ENCODE results near the gene IMPG2.

IMPG2 gene

GRCh38 chr3:101273156-101273555 is 47.2 kb downstream of the IMPG2 start:
- no peak for DNase-seq

GRCh38 chr3:101271728-101272127 is 48.6 kb downstream of the IMPG2 start:
- no peak for DNase-seq

- DNase-seq = no peak
Measured at GRCh38 chr3:101270149-101270548, 50.2 kb downstream of the IMPG2 start.

DNA sequence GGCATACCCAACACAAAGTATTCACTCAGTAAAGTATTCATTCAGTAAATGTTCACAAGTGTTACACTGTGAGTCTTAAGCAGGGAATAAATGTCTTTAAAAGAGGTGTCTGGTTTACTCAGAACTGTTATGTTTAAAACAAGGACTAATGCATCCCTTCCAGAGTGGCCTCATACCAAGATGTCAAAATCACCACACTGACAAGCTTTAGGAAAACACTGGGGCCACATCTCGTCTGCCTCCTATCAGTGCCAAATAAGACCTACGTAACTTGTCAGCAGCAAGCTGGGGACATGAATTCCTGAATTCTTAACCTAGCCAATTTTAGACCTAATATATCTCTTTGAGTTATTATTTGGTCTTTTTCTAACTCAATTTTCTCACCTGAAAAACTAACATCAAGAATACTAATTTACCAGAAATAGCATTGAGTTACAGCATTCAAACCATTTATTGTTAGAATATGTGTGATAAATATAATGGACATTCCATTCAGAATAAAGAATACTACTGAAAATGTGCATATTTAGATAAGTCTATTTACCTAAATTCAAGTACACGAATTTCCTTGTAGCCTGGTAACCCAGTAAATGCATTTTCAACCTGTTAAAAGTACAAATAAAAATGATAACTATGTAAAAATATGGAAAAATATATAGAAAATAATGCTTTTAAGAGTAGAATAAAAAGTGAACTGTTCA is 51.3 kb downstream of the IMPG2 start:
- DNase-seq = no peak

DNA sequence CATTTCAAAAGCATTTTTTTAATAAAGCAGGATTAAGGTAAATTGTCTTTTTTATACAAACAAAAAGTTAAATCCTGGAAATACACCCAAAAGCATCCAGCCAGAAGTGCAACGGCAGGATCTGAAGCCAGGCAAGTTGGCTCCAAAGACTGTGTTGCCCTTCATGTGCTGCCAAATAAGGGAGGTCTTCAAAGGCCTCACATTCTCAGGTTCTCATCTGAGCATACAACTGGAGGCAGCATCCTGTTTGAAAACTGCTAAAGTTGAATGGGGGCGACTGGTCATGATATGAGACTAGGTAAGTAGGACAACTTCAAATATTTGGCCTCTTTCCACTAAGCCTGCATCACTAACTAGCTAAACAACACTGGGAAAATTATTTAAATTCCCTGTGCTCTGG is 52.2 kb downstream of the IMPG2 start:
- no peak for DNase-seq

- no peak for DNase-seq
Measured at GRCh38 chr3:101266566-101266965, 53.8 kb downstream of the IMPG2 start.

- no peak for DNase-seq
Measured at GRCh38 chr3:101266071-101266470, 54.3 kb downstream of the IMPG2 start.

DNA sequence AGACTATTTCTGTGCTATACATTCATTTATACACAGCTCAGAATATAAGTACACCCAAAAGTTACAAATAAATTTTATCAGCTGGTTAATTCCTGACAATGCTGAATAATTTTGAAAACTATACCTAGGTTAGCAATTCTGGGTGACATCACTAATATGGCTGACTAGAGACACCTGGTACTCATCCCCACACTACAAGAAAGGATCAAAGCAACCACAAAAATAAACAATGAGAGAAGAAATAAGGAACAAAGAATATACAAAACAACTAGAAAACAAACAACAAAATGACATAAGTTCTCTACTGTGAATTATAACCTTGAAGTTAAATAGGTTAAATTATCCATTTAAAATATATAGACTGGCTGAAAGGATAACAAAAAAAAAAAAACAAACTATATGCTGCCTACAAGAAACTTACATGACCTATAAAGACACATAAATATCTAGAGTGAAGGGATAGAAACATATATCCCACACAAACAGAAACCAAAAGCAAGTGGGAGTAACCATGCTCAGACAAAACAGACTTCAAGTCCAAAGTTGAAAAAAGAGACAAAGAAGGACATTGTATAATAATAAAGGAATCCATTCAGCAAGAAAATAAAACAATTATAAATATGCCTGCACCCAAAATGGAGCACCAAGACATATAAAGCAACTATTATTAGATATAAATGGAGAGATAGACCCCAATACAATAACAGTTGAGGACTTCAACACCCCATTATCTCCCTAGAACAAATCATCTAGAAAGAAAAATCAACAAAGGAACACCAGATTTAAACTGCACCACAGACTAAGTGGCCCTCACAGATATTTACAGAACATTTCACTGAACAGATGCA is 57.8 kb downstream of the IMPG2 start:
- DNase-seq = no peak

DNA sequence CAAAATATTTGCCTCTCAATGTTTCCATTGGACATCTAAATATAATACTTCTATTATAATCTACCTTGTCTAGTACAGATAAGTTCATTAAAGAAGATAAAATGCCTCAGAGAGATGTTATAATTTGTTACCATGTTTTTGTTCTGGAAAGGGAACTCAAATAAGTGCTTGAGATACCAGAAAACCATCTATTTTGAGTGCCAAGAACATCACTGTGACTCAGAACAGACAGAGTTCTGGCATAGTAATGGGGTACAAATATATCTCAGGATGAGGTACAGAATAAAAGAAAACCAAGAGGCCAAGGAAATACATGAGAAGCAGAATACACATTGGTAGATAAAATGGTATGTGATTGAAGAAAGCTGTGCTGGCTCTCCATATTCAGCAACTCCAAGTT is 58.9 kb downstream of the IMPG2 start:
- no peak for DNase-seq

GRCh38 chr3:101259485-101260341 is 60.7 kb downstream of the IMPG2 start:
- DNase-seq = no peak

- no peak for DNase-seq
Measured at GRCh38 chr3:101256511-101256910, 63.9 kb downstream of the IMPG2 start.

DNA sequence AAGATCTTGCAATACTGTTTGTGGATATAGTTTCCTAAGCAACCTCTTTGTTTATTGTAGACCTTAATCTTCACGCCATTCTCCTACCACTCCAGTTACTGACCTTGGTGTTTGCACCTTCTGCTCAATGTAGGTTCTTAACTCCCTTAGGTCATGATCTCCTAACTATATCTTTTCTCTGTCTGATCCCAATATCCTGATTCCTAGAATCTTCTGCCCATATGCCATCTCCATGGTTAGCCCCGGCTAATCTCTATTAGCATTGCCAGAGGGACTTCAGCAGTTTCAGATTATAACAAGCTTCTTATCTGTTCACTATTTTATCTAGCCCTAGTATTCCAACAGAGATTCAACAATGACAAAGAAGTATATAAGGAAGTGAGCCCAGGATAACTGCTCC is 64.9 kb downstream of the IMPG2 start:
- no peak for DNase-seq

- no peak for DNase-seq
Measured at GRCh38 chr3:101253396-101253795, 67.0 kb downstream of the IMPG2 start.

DNA sequence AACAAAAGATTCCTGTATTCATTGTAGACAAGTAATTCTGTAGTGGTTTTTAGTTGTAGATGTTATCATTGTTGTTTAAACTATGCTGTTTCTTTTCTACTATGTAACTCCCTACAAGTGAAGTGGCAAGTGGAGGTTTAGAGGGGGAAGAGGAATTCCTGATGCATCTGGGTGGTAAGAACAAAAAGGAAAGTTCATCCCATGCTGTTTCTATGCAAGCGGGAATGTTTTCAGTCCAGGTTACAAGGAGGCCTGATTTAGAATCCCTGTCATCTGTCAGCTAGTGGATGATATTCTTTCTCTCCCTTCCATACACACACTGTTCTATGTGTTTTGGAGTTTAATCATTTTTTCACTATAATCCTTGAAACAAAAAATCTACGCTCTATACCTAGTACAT is 67.4 kb downstream of the IMPG2 start:
- no peak for DNase-seq

DNA sequence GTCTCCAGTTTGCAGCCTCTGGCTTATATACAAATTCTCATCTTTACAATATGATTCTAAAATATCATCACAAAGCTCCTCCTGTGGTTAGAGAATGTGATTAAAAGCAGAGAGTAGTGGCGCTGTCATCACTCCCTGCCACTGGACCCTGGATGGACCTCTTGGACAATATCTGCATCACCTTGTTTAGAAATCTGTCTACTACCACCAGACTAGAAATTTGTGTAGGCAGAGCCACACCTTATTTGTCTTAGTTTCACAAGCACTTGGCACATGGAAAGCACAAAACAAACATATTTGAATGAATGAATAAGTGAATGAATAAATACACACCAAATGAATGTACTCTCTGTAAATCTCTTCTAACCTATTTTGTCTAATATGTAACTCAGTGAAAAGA is 68.1 kb downstream of the IMPG2 start:
- DNase-seq = no peak

- no peak for DNase-seq
Measured at GRCh38 chr3:101251441-101251840, 68.9 kb downstream of the IMPG2 start.

GRCh38 chr3:101249522-101249921 is 70.9 kb downstream of the IMPG2 start:
- DNase-seq = no peak

DNA sequence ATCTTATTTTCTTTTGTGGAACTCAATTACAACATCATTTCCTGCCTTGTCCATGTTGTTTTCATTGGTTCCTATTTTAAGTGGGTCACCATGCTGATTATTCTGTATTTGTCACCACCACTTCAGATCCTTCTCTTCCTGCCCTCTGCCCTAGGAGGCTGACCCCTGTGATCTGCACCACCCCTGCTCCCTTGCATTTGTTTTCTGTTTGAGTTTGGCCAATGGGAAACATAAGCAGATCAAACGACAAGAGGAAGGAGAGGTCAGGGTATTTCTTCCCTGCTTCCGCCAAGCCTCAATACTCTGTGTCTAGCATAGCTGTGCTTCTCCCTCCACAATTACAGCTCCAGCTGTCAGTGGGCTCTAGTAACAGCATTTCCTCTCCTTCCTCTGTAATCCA is 71.6 kb downstream of the IMPG2 start:
- DNase-seq = no peak

DNA sequence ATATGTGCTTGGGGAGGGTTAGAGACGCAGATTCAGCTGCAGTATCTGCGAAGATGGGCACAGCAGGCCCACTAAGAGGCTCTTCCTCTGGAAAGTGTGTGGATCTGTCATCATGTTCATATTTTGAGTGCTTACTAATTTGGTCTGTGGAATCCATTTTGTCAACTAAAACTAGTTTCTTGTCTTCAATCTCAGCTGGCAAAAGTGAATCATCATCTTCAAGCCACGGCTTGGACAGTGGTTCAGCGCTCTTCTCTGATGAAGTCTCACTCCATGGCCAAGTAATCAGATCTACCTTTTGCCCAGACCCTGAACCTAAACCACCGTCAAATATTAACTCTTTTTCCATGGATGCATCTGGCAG is 76.2 kb downstream of the IMPG2 start:
- no peak for DNase-seq

GRCh38 chr3:101243285-101244211 is 76.8 kb downstream of the IMPG2 start:
- DNase-seq = no peak

- no peak for DNase-seq
Measured at GRCh38 chr3:101240719-101241399, 79.5 kb downstream of the IMPG2 start.

DNA sequence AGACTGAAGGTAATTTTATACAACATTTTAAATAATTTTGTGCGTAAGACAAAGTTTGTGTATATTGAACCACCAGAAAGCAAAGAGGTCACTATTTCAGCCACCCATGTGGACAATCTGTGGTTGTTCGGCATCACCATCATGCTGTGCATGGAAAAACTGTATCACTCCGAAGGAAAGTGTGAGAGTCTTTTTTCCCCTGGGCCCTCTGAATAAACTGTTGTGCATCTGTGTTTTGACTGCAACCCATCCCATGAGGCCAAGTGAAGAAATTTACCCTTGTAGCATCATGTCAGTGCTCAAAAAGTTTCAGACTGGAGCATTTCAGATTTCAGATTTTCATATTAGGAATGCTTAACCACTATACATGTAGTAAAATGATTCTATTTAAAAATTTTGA is 85.3 kb downstream of the IMPG2 start:
- no peak for DNase-seq
